Transverse colon (tissue), 4 donors: Measurements from ENCODE around the gene ERCC6L. TPM values are rescaled to one million over a fixed set of nuclear protein-coding genes. Genes with fewer than 3 reads are reported as not detected.
"Not testable (repeated sequence)": the region's sequence is repeated elsewhere in the genome, so short reads cannot be mapped to it uniquely, and the experiment has no call there.

ENCODE experiments used
- DNase-seq: peaks from one replicate; pipeline ENCODE4 v3.0.0-alpha.2; 2019
- H3K27ac ChIP-seq, 4 donors: fragments of 200-600 bp; sonication (generic); 2 replicates each; pipeline ENCODE4 v1.5.1; 2016 to 2018; ENCODE audit warnings: inconsistent platforms in 4 of 4
- H3K27me3 ChIP-seq: fragments of 200-600 bp; sonication (generic); 2 replicates; pipeline ENCODE4 v1.5.1; 2017; ENCODE audit warnings: inconsistent platforms
- H3K36me3 ChIP-seq, 4 donors: fragments of 200-600 bp; sonication (generic); 2 replicates each; pipeline ENCODE4 v1.5.1; 2017 to 2019; ENCODE audit warnings: inconsistent platforms in 4 of 4
- H3K4me1 ChIP-seq, 4 donors: fragments of 200-600 bp; sonication (generic); 2 replicates each; pipeline ENCODE4 v1.5.1; 2017 to 2020; ENCODE audit warnings: inconsistent platforms in 4 of 4
- H3K4me3 ChIP-seq, 4 donors: fragments of 200-600 bp; sonication (generic); 1 replicate in 1 of 4; 2 replicates in 3 of 4; pipeline versions ENCODE4 v1.5.1 to v1.6.1; 2017 to 2019; ENCODE audit warnings: inconsistent platforms in 4 of 4
- H3K9me3 ChIP-seq, 2 donors: fragments of 200-600 bp; sonication (generic); 2 replicates each; pipeline ENCODE4 v1.5.1; 2017 to 2019; ENCODE audit warnings: inconsistent platforms in 2 of 2
- EP300 ChIP-seq: sonication (generic); formaldehyde crosslinking; IDR thresholded peaks from one replicate; pipeline ENCODE4 v1.6.1; 2017; ENCODE audit warnings: antibody characterized with exemption, low read depth
- POLR2A ChIP-seq: fragments of 450-650 bp; IDR thresholded peaks from one replicate; pipeline ENCODE4 v1.6.1; 2016; ENCODE audit warnings: antibody characterized with exemption, mild to moderate bottlenecking, moderate library complexity
- POLR2AphosphoS5 ChIP-seq, 3 donors: sonication (generic); formaldehyde crosslinking; IDR thresholded peaks; one replicate each; pipeline ENCODE4 v1.6.1; 2016; ENCODE audit warnings: antibody characterized with exemption in 3 of 3
- WGBS, 2 donors: methylation state at CpG; one replicate each; pipeline ENCODE4 v1.1.5; 2018; ENCODE audit warnings: low coverage in 1 of 2; 5-methylcytosine and 5-hydroxymethylcytosine counted together
- in situ Hi-C, 4 donors: fragments of 200-750 bp; cut with MboI; loops; one replicate each; pipeline versions ENCODE4 v1.15.0 to v1.15.1; 2017; ENCODE audit warnings: low sequenced_read_pairs in 3 of 4, low pct_ligation_motif_present in 1 of 4, low pct_unique_long_range_greater_than_20kb in 1 of 4
- intact Hi-C: fragments of 100-400 bp; cut with DNase I; formaldehyde crosslinking; loops from one replicate; pipeline ENCODE4 v1.15.1; 2023; ENCODE audit warnings: low total_unique reads
- total RNA-seq, 4 donors: library from RNA; depleted of rRNA; stranded (reverse); fragments of >200 nt; gene quantifications; one replicate each; pipeline ENCODE4 v1.1.0, GENCODE V29; 2016
- TF ChIP-seq, protein P1 (sequence below), 5 experiments: fragments of 200-600 bp in 3 of 5; fragments of 450-650 bp in 2 of 5; sonication (generic) in 3 of 5; IDR thresholded peaks; 1 replicate in 2 of 5; 2 replicates in 3 of 5; pipeline ENCODE4 v1.5.1; 2016 to 2017; ENCODE audit warnings: antibody characterized with exemption in 5 of 5, inconsistent platforms in 3 of 5, mild to moderate bottlenecking in 2 of 5, moderate library complexity in 1 of 5

ERCC6L gene
- total RNA-seq, 4 donors from 2014 or later = 0.32 to 1.4 (median 0.41) TPM; not detected in 1

DNA sequence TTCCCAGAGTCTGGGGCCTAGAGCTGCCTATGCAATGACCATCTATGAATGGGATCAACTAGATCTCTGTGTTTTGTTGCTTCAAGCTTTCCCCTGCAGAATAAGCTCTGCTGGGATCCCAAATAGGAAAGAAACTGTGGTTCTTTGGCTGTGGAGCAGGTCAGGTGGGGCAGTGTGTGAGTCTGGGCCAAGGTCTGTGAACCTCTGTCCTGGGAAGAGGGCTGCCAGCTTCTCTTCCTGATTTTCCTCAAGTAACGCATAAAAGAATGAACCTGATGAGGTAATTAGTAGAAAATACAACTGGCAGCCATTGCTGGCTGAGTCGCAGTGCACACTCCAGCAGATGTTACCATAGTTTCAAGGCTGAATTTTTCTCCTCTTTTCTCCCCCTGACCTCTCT, 61.8 kb downstream of the ERCC6L start:
- in situ Hi-C loops (no loop called here), intact Hi-C loops (no loop called here)
- no peak for TF ChIP-seq EP300
- Histone ChIP-seq H3K4me1 (no peaks in the 10 kb centered on the region), H3K36me3 (no peaks in the 10 kb centered on the region), H3K27ac (no peak overlapping the region), H3K27me3 (no peaks in the 10 kb centered on the region), H3K9me3 (no peaks in the 10 kb centered on the region), H3K4me3 (no peak overlapping the region)
- no peak for DNase-seq
- WGBS, 2 donors = 82% methylated on average over 2 of the region's 2 CpGs; no CpG with 5 or more reads in 1 of the 2 donors

DNA sequence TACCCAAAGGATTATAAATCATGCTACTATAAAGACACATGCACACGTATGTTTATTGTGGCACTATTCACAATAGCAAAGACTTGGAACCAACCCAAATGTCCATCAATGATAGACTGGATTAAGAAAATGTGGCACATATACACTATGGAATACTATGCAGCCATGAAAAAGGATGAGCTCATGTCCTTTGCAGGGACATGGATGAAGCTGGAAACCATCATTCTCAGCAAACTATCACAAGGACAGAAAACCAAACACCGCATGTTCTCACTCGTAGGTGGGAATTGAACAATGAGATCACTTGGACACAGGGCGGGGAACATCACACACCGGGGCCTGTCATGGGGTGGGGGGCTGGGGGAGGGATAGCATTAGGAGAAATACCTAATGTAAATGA, 62.5 kb downstream of the ERCC6L start:
- intact Hi-C loops, H3K4me1 ChIP-seq, H3K27ac ChIP-seq, H3K9me3 ChIP-seq, H3K27me3 ChIP-seq, in situ Hi-C loops, DNase-seq, H3K4me3 ChIP-seq, H3K36me3 ChIP-seq: not testable (repeated sequence)
- 97% methylated on average over 5 of the region's 5 CpGs; no CpG with 5 or more reads in 1 of the 2 donors for WGBS, 2 donors

DNA sequence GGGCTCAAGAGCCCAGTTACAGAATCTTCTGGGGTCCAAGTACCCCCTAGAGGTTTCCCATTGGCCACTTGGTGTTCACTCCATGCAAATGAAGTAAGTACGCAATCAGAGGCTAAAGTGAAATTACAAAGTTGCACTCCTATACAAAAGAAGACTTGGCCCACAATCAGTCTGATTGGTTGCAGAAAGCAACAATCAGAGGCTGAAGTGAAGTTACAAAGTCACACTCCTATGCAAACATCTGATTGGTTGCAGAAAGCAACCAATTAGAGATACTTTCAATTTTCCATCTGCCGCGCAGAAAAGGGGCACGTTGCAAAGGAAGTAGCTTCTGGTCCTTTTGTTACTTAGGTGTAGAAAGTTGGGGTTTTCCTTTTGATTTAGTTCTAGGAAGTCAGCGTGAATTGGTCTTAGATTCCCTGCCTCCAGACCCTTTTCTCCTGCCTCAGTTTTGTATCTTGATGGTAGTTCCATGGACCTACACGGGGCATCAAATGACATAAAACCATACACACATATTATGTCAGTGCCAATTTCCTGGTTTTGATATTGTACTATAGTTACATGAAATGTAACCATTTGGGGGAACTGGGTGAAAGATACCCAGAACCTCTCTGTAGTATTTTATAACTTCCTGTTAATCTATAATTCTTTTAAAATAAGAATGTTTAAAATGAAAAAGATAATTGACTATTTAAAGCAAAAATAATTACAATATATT, 69.7 kb downstream of the ERCC6L start:
- Histone ChIP-seq H3K4me3 (no peak overlapping the region), H3K4me1 (no peaks in the 10 kb centered on the region), H3K27ac (no peak overlapping the region), H3K27me3 (no peaks in the 10 kb centered on the region), H3K9me3 (no peaks in the 10 kb centered on the region), H3K36me3 (no peaks in the 10 kb centered on the region)
- intact Hi-C loops = no loop called here
- TF ChIP-seq POLR2A (no peak), POLR2AphosphoS5 (IDR thresholded peaks at IDR 0.05) (no peak), EP300 (no peak)
- TF ChIP-seq, protein P1, sequence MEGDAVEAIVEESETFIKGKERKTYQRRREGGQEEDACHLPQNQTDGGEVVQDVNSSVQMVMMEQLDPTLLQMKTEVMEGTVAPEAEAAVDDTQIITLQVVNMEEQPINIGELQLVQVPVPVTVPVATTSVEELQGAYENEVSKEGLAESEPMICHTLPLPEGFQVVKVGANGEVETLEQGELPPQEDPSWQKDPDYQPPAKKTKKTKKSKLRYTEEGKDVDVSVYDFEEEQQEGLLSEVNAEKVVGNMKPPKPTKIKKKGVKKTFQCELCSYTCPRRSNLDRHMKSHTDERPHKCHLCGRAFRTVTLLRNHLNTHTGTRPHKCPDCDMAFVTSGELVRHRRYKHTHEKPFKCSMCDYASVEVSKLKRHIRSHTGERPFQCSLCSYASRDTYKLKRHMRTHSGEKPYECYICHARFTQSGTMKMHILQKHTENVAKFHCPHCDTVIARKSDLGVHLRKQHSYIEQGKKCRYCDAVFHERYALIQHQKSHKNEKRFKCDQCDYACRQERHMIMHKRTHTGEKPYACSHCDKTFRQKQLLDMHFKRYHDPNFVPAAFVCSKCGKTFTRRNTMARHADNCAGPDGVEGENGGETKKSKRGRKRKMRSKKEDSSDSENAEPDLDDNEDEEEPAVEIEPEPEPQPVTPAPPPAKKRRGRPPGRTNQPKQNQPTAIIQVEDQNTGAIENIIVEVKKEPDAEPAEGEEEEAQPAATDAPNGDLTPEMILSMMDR (IDR thresholded peaks at IDR 0.05) = no peak
- 53% methylated on average over 6 of the region's 6 CpGs; no CpG with 5 or more reads in 1 of the 2 donors for WGBS, 2 donors
- no peak for DNase-seq
- in situ Hi-C loops = no loop called here

DNA sequence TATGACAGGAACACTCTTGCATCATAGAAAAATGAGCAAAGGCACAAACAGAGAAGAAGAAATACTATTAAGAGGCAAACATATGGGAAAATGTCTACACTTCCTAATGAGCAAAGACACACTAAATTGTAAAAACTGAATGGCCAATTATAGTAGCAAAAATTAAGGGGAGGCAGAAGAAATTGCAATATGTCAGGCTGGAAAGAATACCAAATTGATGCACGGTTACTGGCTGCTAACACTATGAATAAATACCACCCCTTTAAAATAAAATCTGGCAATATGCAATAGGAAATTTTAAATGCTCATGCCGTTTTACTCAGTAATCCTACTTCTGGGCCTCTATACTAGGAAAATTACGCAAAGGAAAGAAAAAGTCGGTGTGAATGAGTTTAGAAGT, 73.3 kb downstream of the ERCC6L start:
- 69 to 90% methylated on average over 4 of the region's 4 CpGs for WGBS, 2 donors
- TF ChIP-seq EP300 = no peak
- no peak for TF ChIP-seq POLR2A
- TF ChIP-seq POLR2AphosphoS5 (IDR thresholded peaks at IDR 0.05) = no peak
- TF ChIP-seq, protein P1 (IDR thresholded peaks at IDR 0.05) = no peak
- intact Hi-C loops = no loop called here

DNA sequence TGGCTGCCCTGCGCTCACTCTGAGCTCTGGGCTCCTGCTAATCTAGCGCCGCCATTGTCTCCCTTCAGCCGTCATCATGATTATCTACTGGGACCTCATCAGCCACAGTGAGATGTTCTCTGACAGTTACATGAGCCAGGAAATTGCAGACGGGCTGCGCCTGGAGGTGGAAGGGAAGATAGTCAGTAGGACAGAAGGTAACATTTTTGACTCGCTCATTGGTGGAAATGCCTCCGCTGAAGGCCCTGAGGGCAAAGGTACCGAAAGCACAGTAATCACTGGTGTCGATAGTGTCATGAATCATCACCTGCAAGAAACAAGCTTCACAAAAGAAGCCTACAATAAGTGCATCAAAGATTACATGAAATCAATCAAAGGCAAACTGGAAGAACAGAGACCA, 79.1 kb downstream of the ERCC6L start:
- WGBS, 2 donors = 0 to 85% methylated on average over 1 to 10 of the region's 10 CpGs
- no peak overlapping the region for H3K27ac ChIP-seq
- no peaks in the 10 kb centered on the region for H3K27me3 ChIP-seq
- in situ Hi-C loops (no loop called here), intact Hi-C loops (no loop called here)
- no peaks in the 10 kb centered on the region for H3K9me3 ChIP-seq
- no peaks in the 10 kb centered on the region for H3K4me1 ChIP-seq
- TF ChIP-seq POLR2AphosphoS5 (IDR thresholded peaks at IDR 0.05) (no peak), POLR2A (no peak), EP300 (no peak)
- TF ChIP-seq, protein P1 (IDR thresholded peaks at IDR 0.05) = no peak
- DNase-seq = no peak
- H3K36me3 ChIP-seq = no peaks in the 10 kb centered on the region
- no peak overlapping the region for H3K4me3 ChIP-seq

More for the DNA sequence above, 73.3 kb downstream of the ERCC6L start:
- no peaks in the 10 kb centered on the region for H3K4me1 ChIP-seq
- in situ Hi-C loops = no loop called here
- H3K9me3 ChIP-seq = no peaks in the 10 kb centered on the region
- no peaks in the 10 kb centered on the region for H3K27me3 ChIP-seq
- no peak overlapping the region for H3K27ac ChIP-seq
- H3K36me3 ChIP-seq = no peaks in the 10 kb centered on the region
- no peak overlapping the region for H3K4me3 ChIP-seq
- no peak for DNase-seq
